Prostate gland (tissue), 2 donors: ENCODE results near the gene ALK.

Experiments
- POLR2AphosphoS5 ChIP-seq: sonication (generic); formaldehyde crosslinking; IDR thresholded peaks from one replicate; pipeline ENCODE4 v1.6.1; 2017; ENCODE audit warnings: antibody characterized with exemption
- TF ChIP-seq, protein P1 (sequence below), 4 experiments: fragments of 200-600 bp in 2 of 4; fragments of 450-650 bp in 2 of 4; sonication (generic) in 2 of 4; IDR thresholded peaks; 1 replicate in 3 of 4; 2 replicates in 1 of 4; pipeline ENCODE4 v1.5.1; 2016 to 2019; ENCODE audit warnings: antibody characterized with exemption in 4 of 4, mild to moderate bottlenecking in 2 of 4, moderate library complexity in 2 of 4

DNA sequence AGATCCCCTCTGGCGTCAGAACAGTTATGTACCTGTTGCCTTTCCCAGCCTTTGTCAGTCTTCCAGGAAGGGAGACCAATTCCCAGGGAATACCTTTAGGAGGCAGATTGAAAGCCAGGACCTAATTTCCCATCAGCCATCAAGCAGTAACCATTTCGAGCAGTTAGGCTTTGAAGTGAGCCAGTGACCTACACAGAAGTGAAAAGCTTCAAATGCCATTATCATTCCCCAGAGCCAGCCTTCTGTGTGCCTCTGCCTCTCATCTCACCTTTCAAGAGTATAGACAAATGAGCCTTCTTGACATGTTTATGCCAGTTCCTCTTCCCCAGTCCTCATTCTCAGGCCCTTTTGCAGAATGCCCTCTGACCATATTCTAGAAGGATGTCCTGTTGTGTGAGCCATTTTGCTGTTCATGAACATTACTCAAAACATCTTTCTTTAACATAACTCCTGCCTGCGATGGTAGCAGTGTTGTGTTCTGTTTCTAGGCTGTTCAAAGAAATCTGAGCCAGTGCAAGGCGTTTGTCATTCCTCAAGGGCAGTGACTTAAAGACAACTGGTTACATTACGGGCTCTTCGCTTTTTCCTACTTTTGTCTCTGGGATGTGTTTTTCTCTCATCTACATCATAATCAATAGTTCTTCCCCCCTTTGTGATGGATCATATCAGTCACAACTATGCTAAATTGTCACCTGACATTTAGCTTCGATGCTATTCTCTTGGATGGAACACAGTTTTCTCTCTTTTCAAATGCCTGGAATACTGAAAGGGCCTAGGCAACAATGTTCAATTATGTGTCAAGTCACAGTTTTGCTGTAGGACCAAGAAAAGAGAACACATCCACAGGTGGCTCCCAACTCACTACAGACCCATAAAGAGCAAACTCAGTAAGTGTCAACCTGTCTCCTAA lies 138.6 kb downstream of the ALK start:
- TF ChIP-seq, protein P1, sequence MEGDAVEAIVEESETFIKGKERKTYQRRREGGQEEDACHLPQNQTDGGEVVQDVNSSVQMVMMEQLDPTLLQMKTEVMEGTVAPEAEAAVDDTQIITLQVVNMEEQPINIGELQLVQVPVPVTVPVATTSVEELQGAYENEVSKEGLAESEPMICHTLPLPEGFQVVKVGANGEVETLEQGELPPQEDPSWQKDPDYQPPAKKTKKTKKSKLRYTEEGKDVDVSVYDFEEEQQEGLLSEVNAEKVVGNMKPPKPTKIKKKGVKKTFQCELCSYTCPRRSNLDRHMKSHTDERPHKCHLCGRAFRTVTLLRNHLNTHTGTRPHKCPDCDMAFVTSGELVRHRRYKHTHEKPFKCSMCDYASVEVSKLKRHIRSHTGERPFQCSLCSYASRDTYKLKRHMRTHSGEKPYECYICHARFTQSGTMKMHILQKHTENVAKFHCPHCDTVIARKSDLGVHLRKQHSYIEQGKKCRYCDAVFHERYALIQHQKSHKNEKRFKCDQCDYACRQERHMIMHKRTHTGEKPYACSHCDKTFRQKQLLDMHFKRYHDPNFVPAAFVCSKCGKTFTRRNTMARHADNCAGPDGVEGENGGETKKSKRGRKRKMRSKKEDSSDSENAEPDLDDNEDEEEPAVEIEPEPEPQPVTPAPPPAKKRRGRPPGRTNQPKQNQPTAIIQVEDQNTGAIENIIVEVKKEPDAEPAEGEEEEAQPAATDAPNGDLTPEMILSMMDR (IDR thresholded peaks at IDR 0.05), result no peak
- no peak for TF ChIP-seq POLR2AphosphoS5
